Brain microvascular endothelial cell (primary cell): Measurements from ENCODE around the gene ZNF678.

ENCODE experiments used
- DNase-seq: peaks from one replicate; pipeline ENCODE4 v3.0.0-alpha.2; 2020
- H3K27ac ChIP-seq: fragments of 250-450 bp; sonication (Bioruptor Pico); 2 replicates; pipeline ENCODE4 v1.5.1; 2020; ENCODE audit warnings: mild to moderate bottlenecking, moderate library complexity
- H3K27me3 ChIP-seq: fragments of 250-450 bp; sonication (Bioruptor Pico); replicated peaks from 2 replicates; pipeline ENCODE4 v1.5.1; 2020; ENCODE audit warnings: mild to moderate bottlenecking
- H3K36me3 ChIP-seq: fragments of 250-450 bp; sonication (Bioruptor Pico); replicated peaks from 2 replicates; pipeline ENCODE4 v1.5.1; 2020; ENCODE audit warnings: mild to moderate bottlenecking
- H3K4me3 ChIP-seq: 2 replicates; pipeline ENCODE4 v1.5.1; 2011; ENCODE audit warnings: low read depth, mild to moderate bottlenecking, control low read depth, low read length, moderate library complexity
- in situ Hi-C: cut with HindIII; loops from 2 replicates; pipeline ENCODE4 v1.10.0; 2017; ENCODE audit warnings: low sequenced_read_pairs, low pct_ligation_motif_present
- TF ChIP-seq, protein P1 (sequence below): IDR thresholded peaks from 2 replicates; pipeline ENCODE4 v1.5.1; 2011; ENCODE audit warnings: low read depth, mild to moderate bottlenecking, moderate library complexity, low read length, control low read depth, inconsistent platforms; ENCODE audit errors: missing control alignments

Gene ZNF678

DNA sequence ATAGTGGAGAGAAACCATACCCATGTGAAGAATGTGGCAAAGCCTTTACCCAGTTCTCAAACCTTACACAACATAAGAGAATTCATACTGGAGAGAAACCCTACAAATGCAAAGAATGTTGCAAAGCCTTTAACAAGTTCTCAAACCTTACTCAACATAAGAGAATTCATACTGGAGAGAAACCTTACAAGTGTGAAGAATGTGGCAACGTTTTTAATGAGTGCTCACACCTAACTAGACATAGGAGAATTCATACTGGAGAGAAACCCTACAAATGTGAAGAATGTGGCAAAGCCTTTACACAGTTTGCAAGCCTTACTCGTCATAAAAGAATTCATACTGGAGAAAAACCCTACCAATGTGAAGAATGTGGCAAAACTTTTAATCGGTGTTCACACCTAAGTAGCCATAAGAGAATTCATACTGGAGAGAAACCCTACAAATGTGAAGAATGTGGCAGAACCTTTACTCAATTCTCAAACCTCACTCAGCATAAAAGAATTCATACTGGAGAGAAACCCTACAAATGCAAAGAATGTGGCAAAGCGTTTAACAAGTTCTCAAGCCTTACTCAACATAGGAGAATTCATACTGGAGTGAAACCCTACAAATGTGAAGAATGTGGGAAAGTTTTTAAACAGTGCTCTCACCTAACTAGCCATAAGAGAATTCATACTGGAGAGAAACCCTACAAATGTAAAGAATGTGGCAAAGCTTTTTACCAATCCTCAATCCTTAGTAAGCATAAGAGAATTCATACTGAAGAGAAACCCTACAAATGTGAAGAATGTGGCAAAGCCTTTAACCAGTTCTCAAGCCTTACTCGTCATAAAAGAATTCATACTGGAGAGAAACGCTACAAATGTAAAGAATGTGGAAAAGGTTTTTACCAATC lies 91.7 kb downstream of the ZNF678 start:
- Histone ChIP-seq H3K27ac (no peak overlapping the region), H3K4me3 (no peak overlapping the region), H3K27me3 (no peaks in the 10 kb centered on the region), H3K36me3 (no peaks in the 10 kb centered on the region)
- in situ Hi-C loops = no loop called here
- TF ChIP-seq, protein P1, sequence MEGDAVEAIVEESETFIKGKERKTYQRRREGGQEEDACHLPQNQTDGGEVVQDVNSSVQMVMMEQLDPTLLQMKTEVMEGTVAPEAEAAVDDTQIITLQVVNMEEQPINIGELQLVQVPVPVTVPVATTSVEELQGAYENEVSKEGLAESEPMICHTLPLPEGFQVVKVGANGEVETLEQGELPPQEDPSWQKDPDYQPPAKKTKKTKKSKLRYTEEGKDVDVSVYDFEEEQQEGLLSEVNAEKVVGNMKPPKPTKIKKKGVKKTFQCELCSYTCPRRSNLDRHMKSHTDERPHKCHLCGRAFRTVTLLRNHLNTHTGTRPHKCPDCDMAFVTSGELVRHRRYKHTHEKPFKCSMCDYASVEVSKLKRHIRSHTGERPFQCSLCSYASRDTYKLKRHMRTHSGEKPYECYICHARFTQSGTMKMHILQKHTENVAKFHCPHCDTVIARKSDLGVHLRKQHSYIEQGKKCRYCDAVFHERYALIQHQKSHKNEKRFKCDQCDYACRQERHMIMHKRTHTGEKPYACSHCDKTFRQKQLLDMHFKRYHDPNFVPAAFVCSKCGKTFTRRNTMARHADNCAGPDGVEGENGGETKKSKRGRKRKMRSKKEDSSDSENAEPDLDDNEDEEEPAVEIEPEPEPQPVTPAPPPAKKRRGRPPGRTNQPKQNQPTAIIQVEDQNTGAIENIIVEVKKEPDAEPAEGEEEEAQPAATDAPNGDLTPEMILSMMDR = no peak
- DNase-seq = no peak

DNA sequence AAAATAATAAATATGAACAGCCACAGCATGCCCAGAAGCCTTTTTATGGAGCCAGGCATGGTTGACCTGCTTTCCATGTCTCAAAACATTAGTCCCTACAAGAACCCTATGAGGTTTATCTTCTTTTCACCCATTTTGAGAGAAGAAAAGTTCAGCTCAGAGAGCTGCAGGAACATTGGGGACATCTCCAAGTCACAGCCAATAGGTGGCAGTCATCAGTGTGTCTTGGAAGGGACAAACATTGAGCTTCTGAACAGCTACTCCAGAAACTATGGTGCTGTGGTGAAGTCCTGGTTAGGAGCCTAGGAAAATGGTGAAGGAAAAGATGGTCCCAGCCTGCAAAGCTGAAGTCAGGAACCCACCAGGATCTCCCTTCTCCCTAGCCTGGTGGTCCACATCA lies 98.1 kb downstream of the ZNF678 start:
- DNase-seq = no peak

DNA sequence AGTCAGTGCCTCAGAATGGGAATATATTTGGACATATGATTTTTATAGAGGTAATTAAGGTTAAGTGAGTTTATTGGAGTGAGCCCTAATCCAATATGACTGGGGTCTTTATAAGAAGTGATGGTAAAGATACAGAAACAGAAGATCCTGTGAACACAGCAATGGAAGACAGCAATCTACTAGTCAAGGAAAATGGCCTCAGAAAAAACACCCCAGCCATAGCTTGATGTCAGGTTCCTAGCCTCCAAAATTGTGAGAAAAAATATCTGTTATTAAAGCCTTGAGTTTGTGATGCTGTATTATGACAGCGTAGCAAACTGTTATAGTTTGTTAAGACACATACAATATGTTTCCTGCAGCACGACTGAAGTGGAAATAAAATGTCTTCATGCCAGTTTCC lies 99.6 kb downstream of the ZNF678 start:
- Histone ChIP-seq H3K4me3 (no peak overlapping the region), H3K36me3 (no peaks in the 10 kb centered on the region), H3K27me3 (no peaks in the 10 kb centered on the region), H3K27ac (no peak overlapping the region)
- TF ChIP-seq, protein P1 = no peak
- DNase-seq = no peak
- in situ Hi-C loops = no loop called here

More for the DNA sequence above, 98.1 kb downstream of the ZNF678 start:
- TF ChIP-seq, protein P1 = no peak
- in situ Hi-C loops = no loop called here
- H3K4me3 ChIP-seq = no peak overlapping the region
- H3K27ac ChIP-seq = no peak overlapping the region
- H3K36me3 ChIP-seq = no peaks in the 10 kb centered on the region
- H3K27me3 ChIP-seq = no peaks in the 10 kb centered on the region

DNA sequence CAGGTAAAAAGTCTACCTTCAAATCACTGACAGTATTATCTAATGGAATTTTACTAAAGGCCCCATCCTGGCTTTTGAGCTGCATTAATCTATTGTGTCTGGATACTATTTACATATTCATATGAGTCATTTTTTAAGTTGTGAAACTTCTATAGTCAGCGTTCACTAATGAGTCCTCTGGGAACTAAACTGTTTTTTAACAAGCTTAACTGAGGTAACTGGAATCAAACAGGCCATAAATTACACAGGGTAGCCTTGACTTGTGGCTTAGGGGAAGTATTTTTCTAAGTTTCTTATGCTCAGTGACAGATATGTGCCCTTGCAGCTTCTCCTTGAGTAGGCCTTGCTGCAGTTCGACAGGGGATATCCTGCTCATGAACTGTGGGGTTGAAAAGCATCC lies 102.9 kb downstream of the ZNF678 start:
- Histone ChIP-seq H3K27ac (no peak overlapping the region), H3K27me3 (no peaks in the 10 kb centered on the region), H3K4me3 (no peak overlapping the region), H3K36me3 (no peaks in the 10 kb centered on the region)
- TF ChIP-seq, protein P1 = no peak
- no peak for DNase-seq
- in situ Hi-C loops = no loop called here

DNA sequence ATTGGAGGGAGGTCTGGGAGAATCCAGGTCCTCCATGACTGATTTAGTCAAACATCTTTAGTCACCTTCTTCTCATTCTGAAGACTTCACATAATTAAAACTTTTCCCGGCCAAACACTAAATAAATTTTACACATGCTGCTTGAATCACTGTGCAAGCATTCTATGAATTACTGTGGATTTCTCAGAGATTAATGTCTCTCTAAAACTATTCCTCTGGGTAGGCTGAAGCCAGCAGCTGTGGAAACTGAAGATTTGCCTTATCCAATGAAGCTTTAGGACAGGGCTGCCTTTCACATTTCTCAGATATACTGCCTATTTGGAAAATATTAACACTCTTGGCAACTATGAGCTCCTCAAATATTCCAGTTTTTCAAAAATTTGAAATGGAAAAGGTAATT lies 110.1 kb downstream of the ZNF678 start:
- no peak for DNase-seq
- TF ChIP-seq, protein P1 = no peak
- H3K36me3 ChIP-seq = no peaks in the 10 kb centered on the region
- H3K27me3 ChIP-seq = no peaks in the 10 kb centered on the region
- H3K4me3 ChIP-seq = no peak overlapping the region
- no peak overlapping the region for H3K27ac ChIP-seq
- in situ Hi-C loops = no loop called here
